HG03432 (cell line): Measurements from ENCODE around the gene NUDT16L1.
A peak's percentile ranks its signal among the peaks of the same experiment; 100 is the strongest.
"Not testable (repeated sequence)": the region's sequence is repeated elsewhere in the genome, so short reads cannot be mapped to it uniquely, and the experiment has no call there.

Experiments
- ATAC-seq: cut with Tn5 transposase; IDR thresholded peaks from one replicate; pipeline ENCODE4 v1.9.1; 2021; ENCODE audit warnings: mild to moderate bottlenecking, moderate library complexity; ENCODE audit not compliant: unreplicated experiment

NUDT16L1 gene

DNA sequence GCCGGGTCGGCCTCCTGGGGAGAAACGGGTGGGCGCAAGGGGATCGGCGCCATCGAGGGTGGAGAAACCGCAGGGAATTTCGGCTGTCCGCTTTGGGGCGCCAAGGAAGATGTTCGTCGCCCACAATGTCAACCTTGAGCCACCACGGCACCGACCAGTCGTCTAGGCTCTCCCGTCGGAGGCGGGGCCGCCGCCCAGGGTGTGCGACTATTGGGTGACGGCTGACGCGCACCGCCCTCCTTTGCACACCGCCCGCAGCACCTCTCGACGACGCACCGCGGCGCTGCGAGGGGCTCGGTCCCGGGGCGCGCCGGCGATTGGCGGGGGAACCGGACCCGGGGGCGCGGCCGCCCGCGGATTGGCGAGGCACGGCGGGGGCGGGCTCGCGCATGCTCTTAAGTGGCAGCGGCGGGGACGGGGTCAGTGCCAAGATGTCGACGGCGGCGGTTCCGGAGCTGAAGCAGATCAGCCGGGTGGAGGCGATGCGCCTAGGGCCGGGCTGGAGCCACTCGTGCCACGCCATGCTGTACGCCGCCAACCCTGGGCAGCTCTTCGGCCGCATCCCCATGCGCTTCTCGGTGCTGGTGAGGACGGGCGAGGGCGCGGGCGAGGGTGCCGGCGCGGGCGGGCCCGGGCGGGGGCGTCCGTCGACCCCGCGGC lies at the start of gene NUDT16L1:
Gene NUDT16L1, plus strand, starts transcription at position 267 of the 660 bp plus-strand sequence. Its CDS starts 165 bp downstream, at position 432.
- ATAC-seq: peak; percentile 94

DNA sequence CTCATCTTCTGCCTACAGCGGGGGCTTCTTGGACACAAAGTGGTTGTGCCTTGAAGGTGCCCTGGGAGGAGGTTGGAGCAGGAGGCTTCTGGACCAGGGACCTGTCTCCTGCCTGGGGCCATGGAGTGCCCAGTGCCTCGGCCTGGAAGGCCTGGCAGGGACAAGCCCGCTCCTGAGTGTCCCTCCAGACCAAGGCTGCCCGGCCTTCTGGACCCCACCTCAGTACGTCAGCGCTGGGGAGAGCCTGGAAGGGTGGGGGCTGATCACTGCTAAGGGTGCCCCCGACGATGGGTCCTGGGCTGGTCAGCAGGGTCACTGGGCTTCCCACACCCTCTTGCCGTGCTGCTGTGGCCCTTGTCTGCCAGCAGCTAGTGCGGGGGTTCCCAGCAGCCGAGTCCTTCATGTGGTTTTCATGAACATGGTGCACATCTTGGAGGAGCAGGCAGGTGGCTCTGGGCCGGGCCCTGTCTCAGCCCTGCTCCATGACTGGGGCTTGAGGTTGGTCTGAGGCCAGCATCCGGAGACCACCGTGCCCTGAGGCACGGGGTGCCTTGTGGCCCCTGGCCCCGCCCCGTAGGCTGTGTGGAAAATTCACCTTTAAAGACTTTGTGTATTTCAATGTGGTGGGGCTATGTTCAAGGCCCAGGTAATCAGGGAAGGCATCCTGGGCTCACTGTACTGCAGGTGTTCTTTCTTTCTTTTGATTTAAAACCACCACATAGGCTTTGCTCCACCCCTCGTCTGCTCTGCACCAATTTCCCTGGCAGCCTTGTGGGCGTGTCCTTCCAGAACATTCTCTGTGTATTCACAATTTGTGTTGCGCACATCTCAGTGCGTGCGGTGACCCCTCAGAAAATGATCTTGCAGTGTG lies 46.4 kb upstream of the NUDT16L1 start:
- no peak for ATAC-seq

DNA sequence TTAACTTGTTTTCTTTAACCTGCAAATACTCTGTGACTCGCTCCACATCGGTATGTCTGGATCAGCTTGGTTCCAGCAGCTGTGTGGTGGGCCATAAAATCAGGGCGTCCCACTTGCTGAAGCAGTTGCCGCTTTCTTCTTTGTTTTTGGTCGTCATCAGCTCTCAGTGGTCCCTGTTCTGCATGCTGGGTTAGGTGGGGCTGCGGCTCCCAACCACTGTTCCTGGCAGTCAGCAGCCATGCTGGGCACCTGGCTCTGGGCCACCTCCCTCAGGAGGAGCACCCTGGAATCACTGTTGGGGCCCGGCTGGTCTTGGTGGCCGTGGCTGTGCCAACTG lies 45.8 kb upstream of the NUDT16L1 start:
- ATAC-seq: no peak

DNA sequence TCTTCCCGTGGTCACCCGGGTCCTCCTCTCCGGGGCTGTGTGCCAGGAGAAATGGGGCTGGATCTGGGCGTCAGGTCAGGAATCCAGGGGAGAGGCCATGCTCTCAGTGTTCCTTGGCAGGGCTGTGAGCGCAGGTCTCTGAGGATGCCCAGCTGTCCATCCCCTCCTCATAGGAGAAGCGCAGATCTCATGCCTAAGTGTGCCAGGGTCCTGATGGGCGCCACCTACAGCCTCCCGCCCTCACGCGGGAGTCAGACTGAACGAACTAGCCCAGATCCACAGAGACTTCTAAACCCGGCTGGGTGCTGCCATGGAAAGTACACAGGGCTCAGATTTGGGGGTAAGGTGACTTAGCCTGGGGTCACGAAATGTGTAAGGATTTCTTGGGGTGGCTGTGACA lies 44.4 kb upstream of the NUDT16L1 start:
- no peak for ATAC-seq

DNA sequence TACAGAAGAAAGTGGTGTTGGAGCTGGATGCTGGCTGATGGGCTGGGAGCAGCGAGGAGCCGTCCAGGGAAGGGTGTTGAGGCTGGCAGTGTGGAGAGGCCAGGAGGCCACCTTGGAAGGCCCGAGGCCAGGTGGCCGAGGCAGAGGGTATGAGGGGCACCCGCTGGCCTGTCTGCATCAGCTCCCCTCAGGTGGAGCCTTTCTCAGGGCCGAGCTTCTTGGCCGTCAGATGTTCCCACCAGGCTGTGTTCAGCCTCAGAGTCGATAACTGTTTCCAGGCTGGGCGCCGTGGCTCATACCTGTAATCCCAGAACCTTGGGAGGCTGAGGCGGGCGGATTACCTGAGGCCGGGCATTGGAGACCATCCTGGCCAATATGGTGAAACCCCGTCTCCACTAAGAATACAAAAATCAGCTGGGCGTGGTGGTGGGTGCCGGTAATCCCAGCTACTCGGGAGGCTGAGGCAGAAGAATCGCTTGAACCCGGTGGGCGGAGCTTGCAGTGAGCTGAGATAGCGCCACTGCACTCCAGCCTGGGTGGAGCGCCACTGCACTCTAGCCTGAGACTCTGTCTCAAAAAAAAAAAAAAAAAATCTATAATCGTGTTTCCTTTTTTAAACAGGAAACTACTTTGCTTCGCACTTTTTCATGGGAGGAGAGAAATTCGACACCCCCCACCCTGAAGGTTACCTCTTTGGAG lies 43.5 kb upstream of the NUDT16L1 start:
- no peak for ATAC-seq

DNA sequence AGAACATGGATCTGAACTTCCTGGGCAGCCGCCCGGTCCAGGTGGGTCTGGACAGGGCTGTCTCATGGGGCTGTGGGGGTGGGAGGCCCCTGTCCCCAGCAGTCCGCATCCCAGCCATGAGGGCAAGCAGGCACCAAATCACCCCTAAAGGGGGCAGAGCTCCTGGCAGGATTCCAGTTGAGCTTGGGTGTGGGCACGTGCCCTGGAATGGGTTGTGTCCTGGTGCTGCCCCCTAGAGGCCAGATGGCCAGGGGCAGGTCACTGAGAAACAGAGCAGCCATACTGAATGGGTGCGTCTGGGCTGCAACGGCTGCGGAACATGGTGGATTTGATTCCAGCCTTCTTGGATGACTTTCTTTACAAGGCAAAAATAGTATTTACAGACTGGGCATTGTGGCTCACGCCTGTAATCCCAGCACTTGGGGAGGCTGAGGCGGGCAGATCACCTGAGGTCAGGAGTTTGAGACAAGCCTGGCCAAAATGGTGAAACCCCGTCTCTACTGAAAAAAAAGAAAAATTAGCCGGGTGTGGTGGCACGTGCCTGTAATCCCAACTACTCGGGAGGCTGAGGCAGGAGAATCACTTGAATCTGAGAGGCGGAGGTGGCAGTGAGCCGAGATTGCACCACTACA lies 42.8 kb upstream of the NUDT16L1 start:
- not testable (repeated sequence) for ATAC-seq

DNA sequence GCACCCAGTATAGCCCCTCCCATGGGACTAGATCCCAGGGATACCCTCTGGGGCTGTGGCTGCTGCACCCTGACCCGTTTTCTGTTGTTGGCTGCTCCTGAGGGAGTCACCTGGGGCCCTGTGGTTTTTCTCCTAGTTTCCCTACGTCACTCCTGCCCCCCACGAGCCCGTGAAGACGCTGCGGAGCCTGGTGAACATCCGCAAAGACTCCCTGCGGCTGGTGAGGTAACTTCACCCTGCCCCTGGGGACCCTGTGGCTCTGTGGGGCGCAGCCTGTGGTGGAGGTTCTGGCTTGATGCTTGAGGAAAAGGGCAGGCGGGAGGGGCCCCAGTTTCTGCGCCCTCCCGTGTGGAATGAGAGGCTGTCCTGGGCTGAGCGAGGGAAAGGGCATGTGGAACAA lies 41.5 kb upstream of the NUDT16L1 start:
- ATAC-seq: no peak

DNA sequence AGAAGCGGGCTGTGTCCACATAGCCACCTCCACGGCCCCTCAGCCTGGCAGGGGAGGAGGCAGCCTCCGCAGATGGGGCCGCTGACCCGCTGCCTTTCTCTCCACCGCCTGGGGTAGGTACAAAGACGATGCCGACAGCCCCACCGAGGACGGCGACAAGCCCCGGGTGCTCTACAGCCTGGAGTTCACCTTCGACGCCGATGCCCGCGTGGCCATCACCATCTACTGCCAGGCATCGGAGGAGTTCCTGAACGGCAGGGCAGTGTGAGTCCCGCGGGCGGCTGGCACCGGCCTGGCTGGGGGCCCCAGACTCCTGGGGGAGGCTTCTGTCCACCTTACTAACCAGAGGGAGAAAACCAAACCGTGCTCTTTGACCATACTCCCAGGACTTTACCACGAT lies 40.8 kb upstream of the NUDT16L1 start:
- no peak for ATAC-seq

DNA sequence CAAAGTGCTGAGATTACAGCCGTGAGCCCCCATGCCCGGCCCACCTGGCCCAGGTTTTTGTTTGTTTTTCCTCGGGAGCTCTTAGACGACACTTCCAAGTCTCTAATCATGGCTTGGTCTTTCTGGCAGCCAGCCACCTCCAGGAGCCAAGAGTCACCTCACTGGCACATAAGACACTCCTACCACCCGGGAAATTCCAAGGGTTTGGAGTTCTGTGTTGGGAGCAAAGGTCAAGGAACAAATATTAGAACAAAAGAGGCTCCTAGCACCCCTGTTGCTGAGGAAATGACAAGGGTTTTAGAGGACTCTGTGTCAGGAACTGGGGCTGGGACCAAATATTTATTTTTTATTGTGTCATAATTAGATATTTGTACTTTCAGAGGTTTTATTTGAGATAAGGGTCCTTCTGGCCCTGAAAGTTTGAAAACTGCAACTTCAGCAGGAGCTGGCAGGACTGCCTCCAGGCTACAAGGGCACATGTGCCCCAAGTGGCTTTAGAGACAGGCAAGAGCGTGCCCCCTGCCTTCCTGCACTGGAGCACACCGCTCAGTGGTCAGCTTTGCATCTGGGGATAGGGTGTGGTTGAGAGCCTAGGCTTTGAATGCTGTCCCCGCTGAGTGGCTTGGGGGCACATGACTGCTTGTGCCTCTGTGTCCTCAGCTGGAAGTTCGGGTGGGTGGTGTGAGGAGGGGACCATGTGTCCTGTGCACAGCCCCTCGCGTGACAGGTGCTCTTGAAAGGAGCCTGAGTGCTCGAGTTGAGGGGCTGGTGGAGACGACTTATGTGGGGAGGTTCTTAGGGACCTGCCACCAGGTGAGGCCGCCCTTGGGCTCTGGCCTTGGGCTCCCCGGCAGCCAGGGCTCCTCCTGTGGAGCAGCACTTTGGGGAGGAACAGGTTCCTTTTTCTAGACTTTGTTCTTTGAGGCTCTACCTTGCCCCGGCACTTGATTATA lies 39.1 kb upstream of the NUDT16L1 start:
- ATAC-seq: no peak

DNA sequence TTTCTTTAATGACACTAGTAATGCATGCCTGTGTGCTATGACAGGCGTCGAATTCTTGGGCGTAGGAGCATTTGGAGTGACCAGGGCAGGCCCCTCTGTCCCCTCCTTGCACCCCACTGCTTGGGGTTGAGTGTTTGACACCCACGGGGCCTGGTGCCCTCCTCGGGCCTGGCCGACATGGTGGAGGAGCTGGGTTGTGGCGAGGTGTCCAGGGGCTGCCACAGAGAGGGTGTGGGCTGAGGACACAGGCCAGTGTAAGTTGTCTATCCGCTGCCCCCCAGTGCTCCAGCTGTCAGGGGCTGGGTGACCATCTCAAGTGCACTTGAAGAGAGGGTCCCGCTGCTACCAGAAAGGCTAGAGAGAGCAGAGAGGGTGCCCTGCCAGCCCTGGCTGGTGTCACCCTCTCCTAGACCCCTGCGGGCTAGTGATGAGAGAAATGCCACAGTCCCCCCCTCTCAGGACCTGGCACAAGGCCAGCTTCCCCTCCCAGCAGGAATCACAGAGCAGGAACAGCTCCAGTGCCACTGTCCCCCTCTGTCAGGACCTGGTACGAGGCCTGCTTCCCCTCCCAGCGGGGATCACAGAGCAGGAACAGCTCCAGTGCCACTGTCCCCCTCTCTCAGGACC lies 38.3 kb upstream of the NUDT16L1 start:
- ATAC-seq: no peak

DNA sequence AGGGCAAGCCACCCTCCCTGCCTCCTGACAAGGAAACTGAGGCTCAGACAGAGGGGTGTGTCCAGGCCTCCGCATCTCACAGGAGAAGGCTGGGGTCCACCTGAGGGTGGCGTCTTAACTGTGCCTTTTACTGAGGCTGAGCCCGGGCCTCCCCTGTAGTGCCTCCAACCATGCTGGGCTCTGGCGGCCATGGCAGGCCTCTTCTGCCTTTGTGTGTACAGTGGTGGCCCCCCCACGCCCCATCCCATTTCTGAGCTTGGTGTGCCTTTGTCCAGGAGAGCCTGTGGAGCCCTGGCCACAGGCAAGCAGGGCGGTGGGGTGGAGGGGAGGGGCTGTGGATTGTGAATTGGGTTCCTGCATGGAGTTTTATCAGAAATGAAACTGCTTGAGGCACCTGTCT lies 37.6 kb upstream of the NUDT16L1 start:
- no peak for ATAC-seq

DNA sequence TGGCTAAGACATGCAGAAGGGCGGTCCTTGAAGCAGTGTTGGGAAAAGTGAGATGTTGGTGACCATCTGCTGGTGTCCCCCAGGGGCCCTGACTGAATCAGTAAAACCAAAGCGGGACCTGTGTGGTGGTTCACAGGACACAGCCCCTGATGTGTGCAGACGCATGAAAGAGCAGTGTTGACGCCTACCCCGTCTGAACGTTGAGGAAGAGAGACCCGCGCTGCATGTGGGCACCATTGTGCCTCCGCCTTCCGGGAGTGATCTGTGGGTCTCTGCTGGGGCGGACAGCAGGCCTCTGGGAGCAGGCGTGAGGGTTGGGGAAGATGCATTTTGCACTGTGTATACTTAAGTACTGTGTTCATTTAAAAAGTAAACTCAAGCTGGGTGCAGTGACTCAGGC lies 37.1 kb upstream of the NUDT16L1 start:
- no peak for ATAC-seq

DNA sequence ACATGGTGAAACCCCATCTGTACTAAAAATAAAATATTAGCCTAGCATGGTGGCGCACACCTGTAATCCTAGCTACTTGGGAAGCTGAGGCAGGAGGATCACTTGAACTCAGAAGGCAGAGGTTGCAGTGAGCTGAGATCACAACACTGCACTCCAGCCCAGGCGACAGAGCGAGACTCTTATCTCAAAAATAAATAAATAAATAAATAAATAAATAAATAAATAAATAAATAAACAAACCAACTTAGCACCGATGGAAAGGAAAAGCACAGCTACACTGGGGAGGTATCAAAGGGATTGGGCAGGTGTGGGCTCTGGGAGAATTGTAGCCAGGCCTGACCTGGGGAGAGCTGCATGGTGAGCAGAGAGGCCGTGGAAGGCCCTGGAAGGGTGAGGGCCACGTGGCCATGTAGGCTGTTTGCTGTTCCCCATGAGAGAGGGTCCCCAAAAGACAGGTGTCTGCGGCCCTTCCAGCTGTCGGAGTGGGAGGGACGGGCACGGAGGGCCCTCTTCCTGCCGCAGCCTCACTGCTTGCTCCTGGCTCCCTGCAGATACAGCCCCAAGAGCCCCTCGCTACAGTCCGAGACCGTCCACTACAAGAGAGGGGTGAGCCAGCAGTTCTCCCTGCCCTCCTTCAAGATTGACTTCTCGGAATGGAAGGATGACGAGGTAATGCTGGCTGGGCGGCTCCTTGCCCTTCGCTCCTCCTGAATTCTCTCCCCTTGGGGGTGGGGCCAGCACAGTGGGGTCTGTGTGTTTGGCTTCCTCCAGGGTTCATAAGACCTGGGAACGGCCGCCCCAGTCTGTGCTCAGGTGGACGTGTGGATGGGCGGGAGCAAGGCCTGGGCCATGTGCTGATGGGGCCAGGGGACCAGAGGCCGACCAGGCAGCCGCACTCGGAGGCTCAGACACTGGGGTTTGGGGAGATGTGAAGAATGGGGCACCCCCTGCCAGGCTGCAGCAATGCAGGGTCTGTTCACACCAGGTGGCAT lies 36.4 kb upstream of the NUDT16L1 start:
- no peak for ATAC-seq

DNA sequence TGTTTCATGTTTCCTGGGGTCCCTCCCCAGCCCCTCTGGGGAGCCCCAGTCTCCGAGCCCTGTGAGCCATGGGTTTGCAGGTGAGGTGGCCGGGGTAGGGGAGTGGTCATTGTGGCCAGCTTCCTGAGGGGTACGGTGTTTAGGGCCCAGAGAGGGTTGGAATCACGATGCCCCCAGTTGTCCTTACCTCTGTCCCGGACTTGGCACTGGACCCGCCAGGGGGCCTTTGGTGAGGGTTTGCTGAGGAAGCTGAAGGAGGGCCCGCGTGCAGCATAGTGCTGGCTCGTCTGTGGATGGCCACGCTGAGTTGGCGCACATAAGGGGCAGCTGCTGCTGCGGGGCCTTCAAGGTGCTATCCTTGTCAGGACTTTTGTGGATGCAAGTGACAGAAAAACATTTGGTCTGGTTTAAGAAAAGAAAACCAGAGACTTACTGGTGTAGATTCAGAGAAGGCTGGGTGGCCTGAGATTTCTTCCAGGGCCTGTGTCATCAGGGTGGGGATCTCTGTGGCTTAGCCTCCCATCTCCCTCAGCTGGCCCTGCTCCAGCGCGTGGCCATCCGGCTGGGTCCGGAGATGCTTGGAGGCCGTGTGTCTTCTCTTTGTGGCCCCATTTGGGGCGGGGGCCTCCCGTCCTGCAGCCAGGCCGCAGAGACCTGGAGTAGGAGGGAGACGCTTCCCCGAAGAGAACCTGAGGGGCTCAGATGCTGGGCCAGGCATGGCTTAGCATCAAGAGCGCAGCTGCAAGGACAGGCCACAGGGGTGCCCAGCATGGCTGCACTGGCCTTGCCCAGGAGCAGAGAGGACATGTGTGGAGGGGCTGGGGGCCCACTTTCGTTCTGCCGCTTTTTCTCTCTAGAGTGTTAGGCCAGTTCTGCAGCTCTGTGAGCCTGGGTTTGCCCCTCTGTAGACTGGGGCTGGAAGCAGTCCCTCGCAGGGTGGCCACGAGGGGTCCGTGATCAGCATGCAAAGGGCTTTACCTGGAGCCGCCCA lies 33.7 kb upstream of the NUDT16L1 start:
- ATAC-seq: no peak

DNA sequence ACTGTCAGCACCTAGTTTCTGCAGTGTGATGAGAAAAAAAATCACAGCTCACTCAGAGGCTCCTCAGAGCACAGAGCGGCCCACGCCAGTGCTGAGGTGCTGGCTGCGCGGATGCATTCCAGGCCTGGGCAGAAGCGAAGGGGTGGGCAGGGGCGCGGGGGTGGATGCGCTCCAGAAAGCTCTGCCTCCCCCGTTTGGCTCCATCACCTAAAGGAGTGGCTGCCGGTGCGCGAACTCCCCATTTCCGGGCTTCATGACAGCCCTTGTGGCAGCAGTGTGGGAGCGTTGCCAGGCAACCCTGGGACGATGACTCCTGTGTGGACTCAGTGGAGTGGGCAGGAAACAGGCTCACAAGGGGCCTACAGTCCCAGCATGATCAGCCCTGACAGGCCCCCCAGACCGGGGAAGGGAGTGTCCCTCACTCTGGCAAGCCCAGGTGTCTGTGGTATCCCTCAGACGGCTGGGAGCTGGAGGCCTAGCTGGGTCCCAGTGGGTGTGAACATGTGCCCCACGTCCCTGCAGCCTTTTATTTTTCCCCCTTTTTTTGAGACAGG lies 32.8 kb upstream of the NUDT16L1 start:
- ATAC-seq: no peak

DNA sequence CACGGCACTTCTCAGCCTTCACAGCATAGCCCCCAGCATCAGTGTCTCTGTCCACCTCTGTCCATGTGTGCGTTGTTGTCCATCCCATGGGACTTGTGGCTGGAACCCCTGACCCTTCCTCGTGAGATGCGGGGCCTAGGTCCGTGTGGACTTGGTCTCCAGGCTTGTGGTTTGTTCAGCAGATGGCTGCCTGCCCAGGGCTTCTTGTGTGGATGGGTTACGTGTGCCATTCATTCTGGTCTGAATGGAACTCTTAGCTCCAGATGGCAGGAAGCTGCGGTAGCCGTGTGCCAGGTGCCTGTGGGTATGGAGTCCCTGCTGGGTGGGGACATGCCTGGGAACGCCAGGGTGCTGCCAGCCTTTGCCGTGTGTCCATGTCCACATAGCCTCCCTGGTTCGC lies 31.7 kb upstream of the NUDT16L1 start:
- ATAC-seq: no peak

DNA sequence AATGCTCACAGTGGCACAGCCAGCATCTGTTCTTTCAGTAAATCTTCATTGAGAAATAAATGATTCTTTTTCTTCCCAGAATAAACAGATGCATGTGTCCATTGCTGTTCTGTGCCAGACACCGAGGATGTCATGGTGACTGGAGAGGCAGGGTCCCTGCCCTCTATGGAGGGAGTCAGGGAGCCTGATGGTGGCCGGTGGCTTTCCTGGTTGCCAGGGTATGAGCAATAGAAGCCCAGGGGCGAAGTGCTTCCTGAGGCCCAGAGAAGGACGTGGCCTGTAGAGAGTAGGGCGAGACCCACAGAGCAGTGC lies 29.9 kb upstream of the NUDT16L1 start:
- ATAC-seq: no peak
